ENCODE measurements around the gene MYO15B. TPM values are rescaled to one million over a fixed set of nuclear protein-coding genes. Genes with fewer than 3 reads are reported as not detected.

MYO15B gene
- total and polyA plus RNA-seq, 2 of the 13 experiments (the other 11 are each of a cell fraction or from before 2014, with no cell fraction given): 2.8 to 8.1 TPM

DNA sequence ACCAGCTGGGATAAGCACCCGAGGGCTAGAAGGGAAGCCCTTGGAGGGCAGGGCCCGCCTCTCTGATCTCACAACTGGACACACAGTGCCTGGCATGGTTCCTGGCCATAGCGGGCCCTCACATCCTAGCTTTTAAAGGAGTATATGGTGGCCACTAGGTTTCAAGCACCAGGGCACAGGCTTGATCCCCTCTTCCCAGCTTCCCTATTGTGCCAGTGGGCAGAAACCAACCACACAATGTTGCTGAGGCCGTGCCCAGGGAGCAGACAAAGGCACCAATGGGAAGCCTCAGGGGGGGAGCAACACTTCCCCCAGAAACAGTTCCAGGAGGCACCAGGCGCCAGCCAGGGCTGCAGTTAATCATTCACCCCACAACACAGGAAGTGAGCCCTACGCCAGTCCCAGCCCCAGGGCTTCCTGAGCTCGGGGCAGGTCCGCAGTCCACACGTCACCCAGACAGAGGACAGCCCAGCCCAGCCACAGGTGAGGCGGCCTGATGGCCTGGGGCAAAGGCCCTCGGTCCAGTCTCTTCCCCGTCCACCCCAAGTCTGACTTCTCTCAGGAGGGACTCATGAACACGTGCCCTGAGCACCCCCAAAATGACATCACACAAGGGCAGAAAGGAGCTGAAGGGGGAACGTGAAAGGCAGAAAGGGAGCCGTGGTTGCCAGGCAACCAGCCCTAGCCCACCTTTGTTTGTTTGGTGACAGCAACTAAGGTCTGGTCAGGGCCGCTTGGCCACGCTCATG is 58.5 kb downstream of the MYO15B start (continued):
- TF ChIP-seq, protein P1, sequence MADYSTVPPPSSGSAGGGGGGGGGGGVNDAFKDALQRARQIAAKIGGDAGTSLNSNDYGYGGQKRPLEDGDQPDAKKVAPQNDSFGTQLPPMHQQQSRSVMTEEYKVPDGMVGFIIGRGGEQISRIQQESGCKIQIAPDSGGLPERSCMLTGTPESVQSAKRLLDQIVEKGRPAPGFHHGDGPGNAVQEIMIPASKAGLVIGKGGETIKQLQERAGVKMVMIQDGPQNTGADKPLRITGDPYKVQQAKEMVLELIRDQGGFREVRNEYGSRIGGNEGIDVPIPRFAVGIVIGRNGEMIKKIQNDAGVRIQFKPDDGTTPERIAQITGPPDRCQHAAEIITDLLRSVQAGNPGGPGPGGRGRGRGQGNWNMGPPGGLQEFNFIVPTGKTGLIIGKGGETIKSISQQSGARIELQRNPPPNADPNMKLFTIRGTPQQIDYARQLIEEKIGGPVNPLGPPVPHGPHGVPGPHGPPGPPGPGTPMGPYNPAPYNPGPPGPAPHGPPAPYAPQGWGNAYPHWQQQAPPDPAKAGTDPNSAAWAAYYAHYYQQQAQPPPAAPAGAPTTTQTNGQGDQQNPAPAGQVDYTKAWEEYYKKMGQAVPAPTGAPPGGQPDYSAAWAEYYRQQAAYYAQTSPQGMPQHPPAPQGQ (CRISPR knock-in tag; IDR thresholded peaks at IDR 0.05; ENCODE audit: borderline replicate concordance): no peak
- TF ChIP-seq ZNF446 (CRISPR knock-in tag; IDR thresholded peaks at IDR 0.05) (no peak), TSC22D2 (CRISPR knock-in tag; IDR thresholded peaks at IDR 0.05; ENCODE audit: borderline replicate concordance) (peak; percentile 92), NFIB (CRISPR knock-in tag; IDR thresholded peaks at IDR 0.05; ENCODE audit: borderline replicate concordance) (no peak), ZC3H13 (CRISPR knock-in tag; IDR thresholded peaks at IDR 0.05) (0 out of 2 replicates have a peak, but pooled peaks have one; percentile 57), KDM6A (CRISPR knock-in tag; IDR thresholded peaks at IDR 0.05; ENCODE audit: low read depth) (0 out of 2 replicates have a peak, but pooled peaks have one; percentile 38), ZBTB8A (CRISPR knock-in tag; IDR thresholded peaks at IDR 0.05; ENCODE audit: borderline replicate concordance, low read depth) (no peak), HOXA5 (CRISPR knock-in tag; IDR thresholded peaks at IDR 0.05) (peak; percentile 65; the same call in 1 of the 2 replicates), ZNF20 (CRISPR knock-in tag; IDR thresholded peaks at IDR 0.05) (no peak), HNRNPH1 (optimal IDR thresholded peaks at IDR 0.05; ENCODE audit: low read depth, low read length) (no peak), TRIM24 (CRISPR knock-in tag; IDR thresholded peaks at IDR 0.05) (no peak), MAF1 (CRISPR knock-in tag; IDR thresholded peaks at IDR 0.05; ENCODE audit: borderline replicate concordance) (0 out of 2 replicates have a peak, but pooled peaks have one; percentile 51), ZNF615 (CRISPR knock-in tag; IDR thresholded peaks at IDR 0.05; ENCODE audit: borderline replicate concordance) (no peak), SRSF4 (IDR thresholded peaks at IDR 0.05; ENCODE audit: low read depth, low read length, poor library complexity, severe bottlenecking) (no peak), STAT5B (CRISPR knock-in tag; IDR thresholded peaks at IDR 0.05) (0 out of 2 replicates have a peak, but pooled peaks have one; percentile 7), CAMTA2 (CRISPR knock-in tag; IDR thresholded peaks at IDR 0.05; ENCODE audit: borderline replicate concordance) (no peak), ADNP (CRISPR knock-in tag; IDR thresholded peaks at IDR 0.05) (no peak)
- TF ChIP-seq, protein P2, sequence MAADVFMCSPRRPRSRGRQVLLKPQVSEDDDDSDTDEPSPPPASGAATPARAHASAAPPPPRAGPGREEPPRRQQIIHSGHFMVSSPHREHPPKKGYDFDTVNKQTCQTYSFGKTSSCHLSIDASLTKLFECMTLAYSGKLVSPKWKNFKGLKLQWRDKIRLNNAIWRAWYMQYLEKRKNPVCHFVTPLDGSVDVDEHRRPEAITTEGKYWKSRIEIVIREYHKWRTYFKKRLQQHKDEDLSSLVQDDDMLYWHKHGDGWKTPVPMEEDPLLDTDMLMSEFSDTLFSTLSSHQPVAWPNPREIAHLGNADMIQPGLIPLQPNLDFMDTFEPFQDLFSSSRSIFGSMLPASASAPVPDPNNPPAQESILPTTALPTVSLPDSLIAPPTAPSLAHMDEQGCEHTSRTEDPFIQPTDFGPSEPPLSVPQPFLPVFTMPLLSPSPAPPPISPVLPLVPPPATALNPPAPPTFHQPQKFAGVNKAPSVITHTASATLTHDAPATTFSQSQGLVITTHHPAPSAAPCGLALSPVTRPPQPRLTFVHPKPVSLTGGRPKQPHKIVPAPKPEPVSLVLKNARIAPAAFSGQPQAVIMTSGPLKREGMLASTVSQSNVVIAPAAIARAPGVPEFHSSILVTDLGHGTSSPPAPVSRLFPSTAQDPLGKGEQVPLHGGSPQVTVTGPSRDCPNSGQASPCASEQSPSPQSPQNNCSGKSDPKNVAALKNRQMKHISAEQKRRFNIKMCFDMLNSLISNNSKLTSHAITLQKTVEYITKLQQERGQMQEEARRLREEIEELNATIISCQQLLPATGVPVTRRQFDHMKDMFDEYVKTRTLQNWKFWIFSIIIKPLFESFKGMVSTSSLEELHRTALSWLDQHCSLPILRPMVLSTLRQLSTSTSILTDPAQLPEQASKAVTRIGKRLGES (CRISPR knock-in tag; IDR thresholded peaks at IDR 0.05; ENCODE audit: borderline replicate concordance): no peak
- TF ChIP-seq, protein P3, sequence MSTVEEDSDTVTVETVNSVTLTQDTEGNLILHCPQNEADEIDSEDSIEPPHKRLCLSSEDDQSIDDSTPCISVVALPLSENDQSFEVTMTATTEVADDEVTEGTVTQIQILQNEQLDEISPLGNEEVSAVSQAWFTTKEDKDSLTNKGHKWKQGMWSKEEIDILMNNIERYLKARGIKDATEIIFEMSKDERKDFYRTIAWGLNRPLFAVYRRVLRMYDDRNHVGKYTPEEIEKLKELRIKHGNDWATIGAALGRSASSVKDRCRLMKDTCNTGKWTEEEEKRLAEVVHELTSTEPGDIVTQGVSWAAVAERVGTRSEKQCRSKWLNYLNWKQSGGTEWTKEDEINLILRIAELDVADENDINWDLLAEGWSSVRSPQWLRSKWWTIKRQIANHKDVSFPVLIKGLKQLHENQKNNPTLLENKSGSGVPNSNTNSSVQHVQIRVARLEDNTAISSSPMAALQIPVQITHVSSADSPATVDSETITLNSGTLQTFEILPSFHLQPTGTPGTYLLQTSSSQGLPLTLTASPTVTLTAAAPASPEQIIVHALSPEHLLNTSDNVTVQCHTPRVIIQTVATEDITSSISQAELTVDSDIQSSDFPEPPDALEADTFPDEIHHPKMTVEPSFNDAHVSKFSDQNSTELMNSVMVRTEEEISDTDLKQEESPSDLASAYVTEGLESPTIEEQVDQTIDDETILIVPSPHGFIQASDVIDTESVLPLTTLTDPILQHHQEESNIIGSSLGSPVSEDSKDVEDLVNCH (CRISPR knock-in tag; IDR thresholded peaks at IDR 0.05): no peak
- TF ChIP-seq, protein P4, sequence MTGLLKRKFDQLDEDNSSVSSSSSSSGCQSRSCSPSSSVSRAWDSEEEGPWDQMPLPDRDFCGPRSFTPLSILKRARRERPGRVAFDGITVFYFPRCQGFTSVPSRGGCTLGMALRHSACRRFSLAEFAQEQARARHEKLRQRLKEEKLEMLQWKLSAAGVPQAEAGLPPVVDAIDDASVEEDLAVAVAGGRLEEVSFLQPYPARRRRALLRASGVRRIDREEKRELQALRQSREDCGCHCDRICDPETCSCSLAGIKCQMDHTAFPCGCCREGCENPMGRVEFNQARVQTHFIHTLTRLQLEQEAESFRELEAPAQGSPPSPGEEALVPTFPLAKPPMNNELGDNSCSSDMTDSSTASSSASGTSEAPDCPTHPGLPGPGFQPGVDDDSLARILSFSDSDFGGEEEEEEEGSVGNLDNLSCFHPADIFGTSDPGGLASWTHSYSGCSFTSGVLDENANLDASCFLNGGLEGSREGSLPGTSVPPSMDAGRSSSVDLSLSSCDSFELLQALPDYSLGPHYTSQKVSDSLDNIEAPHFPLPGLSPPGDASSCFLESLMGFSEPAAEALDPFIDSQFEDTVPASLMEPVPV (CRISPR knock-in tag; IDR thresholded peaks at IDR 0.05): peak; percentile 64; the same call in 1 of the 2 replicates

All from HepG2 (cell line).